Activated CD4-positive, alpha-beta T cell treated with anti-CD3 and anti-CD28 coated beads, Interleukin-2, Interleukin-4, amounts not matched to agents 100 ng/mL and 50 ng/mL, durations not matched to agents 16 hours and 8 hours (primary cell): Measurements from ENCODE around the gene MTIF3.

Experiments
- DNase-seq: peaks from one replicate; pipeline ENCODE4 v3.0.0-alpha.2; 2020; ENCODE audit warnings: low spot score

Gene MTIF3

GRCh38 chr13:27449936-27450828 is at the start of gene MTIF3:
MTIF3 (minus strand) TSS chr13:27450564; CDS start chr13:27440448, 10,116 bp downstream.
- peak; percentile 96 for DNase-seq

- DNase-seq, result no peak
Measured at GRCh38 chr13:27497563-27498230, 47.3 kb upstream of the MTIF3 start.

GRCh38 chr13:27496536-27497273 is 46.3 kb upstream of the MTIF3 start:
- DNase-seq, result no peak

- no peak for DNase-seq
Measured at GRCh38 chr13:27496006-27496405, 45.6 kb upstream of the MTIF3 start.

GRCh38 chr13:27495551-27495950 is 45.2 kb upstream of the MTIF3 start:
- no peak for DNase-seq

- DNase-seq, result no peak
Measured at GRCh38 chr13:27493981-27494380, 43.6 kb upstream of the MTIF3 start.

GRCh38 chr13:27489456-27489855 is 39.1 kb upstream of the MTIF3 start:
- no peak for DNase-seq

- no peak for DNase-seq
Measured at GRCh38 chr13:27487776-27488175, 37.4 kb upstream of the MTIF3 start.

- no peak for DNase-seq
Measured at GRCh38 chr13:27483421-27483820, 33.1 kb upstream of the MTIF3 start.

GRCh38 chr13:27482983-27483382 is 32.6 kb upstream of the MTIF3 start:
- no peak for DNase-seq

GRCh38 chr13:27481766-27482165 is 31.4 kb upstream of the MTIF3 start:
- peak; percentile 39 for DNase-seq

GRCh38 chr13:27476943-27477703 is 26.8 kb upstream of the MTIF3 start:
- DNase-seq, result peak; percentile 6

- no peak for DNase-seq
Measured at GRCh38 chr13:27474751-27475268, 24.4 kb upstream of the MTIF3 start.

GRCh38 chr13:27472941-27473340 is 22.6 kb upstream of the MTIF3 start:
- DNase-seq, result no peak

- no peak for DNase-seq
Measured at GRCh38 chr13:27472441-27472840, 22.1 kb upstream of the MTIF3 start.

GRCh38 chr13:27470075-27470820 is 19.9 kb upstream of the MTIF3 start:
- no peak for DNase-seq

- DNase-seq, result no peak
Measured at GRCh38 chr13:27466513-27466912, 16.1 kb upstream of the MTIF3 start.

- DNase-seq, result no peak
Measured at GRCh38 chr13:27465611-27466010, 15.2 kb upstream of the MTIF3 start.

- no peak for DNase-seq
Measured at GRCh38 chr13:27463500-27463899, 13.1 kb upstream of the MTIF3 start.

GRCh38 chr13:27461940-27462584 is 11.7 kb upstream of the MTIF3 start:
- no peak for DNase-seq
